ENCODE results near the gene HLF.
A peak's percentile ranks its signal among the peaks of the same experiment; 100 is the strongest.
"Not testable (repeated sequence)": the region's sequence is repeated elsewhere in the genome, so short reads cannot be mapped to it uniquely, and the experiment has no call there.

The HLF gene

DNA sequence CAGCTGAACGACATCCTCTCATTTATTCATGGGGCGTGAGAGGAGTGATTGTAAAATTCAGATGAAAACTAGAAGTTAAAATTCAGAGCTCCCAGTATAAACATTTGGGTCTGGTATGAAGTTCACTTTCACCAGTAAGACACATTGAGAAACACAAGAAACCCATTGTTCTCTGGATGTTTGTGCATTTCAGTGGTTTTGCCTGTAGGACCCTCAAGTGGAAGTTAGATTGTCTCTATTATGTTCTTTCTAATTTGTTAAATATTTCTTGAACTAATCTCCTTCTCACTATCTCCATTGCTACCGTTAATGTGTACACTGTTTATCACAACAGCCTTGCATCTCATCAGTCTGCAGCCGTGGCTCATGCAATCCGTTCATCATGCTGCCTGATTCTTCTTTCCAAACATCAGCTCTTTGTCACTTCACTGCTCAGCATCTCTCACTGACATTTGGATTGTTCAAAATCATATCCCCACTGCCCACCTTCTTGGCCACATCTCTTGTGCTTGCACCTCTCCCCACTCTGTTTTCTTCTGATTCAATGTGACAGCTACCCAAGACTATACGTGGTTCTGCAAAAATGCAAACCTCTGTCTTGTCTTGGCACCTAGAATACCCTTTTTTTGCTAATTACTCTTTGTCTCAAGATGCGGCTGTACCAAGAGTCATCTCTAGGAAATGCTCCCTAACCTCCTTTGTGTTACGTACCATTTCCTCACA, 49.5 kb downstream of the HLF start:
- no peak for DNase-seq

DNA sequence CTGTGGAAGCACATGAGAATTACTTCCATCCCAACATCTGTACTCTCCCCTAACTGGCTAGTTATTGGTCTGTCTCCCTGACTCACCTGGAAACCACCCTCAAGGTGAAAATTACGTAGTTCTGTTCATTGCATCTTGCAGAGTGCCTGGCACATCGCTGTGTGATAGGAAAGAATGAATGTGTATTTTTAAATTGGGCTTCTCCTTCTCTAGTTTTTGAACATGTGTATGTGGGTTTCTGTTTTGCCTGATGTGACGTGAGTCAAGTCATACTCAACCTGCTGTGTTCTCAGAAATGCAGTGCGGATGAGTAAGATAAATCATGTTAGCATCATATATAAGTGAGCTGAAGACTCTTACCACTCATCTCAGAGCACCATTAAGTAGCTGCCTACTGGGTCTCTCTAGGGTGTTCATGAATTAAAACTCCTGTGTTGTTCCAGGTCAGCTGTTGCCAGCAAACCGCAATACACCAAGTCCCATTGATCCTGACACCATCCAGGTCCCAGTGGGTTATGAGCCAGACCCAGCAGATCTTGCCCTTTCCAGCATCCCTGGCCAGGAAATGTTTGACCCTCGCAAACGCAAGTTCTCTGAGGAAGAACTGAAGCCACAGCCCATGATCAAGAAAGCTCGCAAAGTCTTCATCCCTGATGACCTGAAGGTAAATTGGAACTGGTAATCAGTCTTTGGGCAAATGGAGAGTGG, 50.2 kb downstream of the HLF start:
- no peak for DNase-seq

DNA sequence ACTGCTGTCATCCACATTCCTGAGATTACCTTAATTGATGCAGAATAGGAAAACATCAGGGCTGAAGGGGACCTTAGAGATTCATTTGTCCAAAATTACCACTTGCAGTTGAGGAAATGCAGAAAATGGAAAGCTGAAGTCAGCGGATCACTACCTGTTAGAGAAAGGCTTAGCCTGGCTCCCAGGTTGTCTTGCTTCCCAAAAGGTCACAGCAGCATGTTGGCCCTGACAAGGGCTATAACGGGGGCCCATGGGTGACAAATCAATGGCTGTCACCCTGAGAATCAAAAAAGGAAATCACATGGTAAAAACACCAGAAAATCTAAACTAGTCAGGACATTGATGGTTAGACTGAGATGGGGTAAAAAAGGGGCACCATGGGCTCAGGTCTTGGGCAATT, 51.7 kb downstream of the HLF start:
- no peak for DNase-seq

DNA sequence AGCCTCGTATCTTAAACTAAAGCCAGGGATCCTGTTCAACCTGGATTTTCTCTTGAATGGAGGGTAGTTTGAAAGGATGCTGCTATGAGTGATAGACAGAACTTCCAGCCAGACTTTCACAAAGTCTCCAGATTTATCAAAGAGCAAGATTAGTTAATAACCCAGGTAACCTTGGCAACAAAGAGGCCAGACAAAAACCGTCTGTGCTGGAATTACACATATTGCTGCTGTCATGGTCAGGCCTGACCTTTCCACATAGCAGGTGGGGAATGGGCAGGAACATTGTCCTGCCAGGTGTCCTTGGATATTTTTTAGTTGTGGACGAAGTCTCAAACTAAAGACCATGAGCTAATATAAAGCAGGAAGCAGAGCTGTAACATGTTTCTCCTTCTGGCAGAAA, 52.5 kb downstream of the HLF start:
- no peak for DNase-seq

DNA sequence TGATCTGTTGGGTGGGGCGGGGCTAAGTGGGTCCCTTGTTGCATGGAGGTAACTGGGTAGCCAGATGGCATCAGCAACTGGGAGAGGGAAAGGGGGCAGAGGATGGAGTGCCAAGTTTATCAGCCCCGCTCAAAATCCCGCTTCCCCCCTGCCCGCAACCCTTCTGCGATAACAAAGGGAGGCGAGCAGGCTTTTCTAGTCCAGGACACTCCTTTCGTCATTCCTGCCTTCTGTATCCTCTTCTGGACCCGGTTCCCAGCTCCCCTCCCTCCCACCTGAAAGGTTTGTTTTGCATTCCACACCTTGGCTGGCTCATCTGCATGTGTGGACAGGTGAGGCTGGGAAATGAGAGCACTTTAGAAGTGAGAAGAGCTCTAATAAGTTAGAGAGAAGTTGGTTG, 53.3 kb downstream of the HLF start:
- DNase-seq = no peak

DNA sequence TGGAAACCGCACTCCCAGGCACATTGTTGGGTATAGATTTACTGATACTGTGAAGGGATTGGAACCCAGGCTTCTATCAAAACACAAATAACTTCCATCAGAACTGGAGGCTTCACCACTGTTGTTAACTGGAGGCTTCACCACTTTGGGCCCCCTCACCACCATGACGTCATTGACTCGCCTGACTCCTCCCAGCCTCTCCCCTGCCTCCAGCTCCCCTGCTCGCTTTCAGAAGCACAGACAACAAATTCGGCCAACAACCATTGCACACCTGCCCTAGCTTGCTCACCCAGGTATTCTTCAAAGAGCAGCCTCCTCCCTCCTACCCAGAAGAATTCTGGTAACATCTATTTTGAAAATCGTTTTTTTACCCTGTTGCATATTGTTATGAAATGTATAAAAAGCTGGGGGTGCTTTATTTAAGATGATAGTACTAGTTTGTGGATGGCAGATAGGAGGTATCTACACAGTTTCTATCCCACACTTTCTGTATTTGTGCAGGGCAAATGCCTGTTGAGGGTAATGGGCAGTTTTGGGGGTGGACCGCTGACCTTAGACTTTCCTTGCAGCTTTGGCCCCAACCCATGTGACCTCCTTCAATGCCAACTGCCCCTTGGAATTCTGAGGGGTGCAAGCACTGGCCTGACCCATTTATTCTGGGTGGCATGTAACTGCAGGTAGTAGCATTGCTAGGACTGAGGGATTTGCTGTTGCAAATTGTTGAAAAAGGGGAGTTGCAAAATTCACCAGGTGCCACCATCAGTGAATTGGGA, 54.1 kb downstream of the HLF start:
- no peak for DNase-seq

DNA sequence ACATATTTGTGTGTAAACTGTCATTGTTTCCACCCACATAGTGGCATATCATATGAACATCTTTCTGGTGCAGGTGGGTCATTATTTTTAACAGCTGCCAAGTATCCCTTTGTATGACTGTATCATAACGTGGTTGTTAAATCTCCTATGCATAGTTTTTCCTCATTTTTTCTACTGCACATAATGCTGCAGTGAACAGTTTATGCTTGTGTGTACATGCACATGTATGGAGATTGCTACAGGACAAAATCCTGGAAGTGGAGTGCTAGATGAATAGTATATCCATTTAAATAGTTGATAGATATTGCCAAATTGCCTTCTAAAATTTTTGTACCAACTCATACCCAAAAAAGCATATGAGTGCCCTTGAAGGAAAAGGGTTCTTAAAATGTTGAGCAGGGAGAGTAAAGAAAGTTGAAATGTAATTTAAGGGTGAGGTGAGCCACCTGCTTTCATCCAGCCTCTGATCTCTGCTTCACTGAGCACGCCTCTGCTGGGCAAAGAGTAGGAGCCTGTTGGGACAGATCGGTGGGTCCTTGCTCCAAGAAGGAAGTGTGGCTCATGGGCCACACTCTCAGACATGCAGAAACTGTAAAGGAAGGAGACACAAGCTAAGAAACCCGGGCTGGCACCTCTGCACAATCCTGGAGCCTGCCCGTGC, 55.3 kb downstream of the HLF start:
- DNase-seq = no peak

DNA sequence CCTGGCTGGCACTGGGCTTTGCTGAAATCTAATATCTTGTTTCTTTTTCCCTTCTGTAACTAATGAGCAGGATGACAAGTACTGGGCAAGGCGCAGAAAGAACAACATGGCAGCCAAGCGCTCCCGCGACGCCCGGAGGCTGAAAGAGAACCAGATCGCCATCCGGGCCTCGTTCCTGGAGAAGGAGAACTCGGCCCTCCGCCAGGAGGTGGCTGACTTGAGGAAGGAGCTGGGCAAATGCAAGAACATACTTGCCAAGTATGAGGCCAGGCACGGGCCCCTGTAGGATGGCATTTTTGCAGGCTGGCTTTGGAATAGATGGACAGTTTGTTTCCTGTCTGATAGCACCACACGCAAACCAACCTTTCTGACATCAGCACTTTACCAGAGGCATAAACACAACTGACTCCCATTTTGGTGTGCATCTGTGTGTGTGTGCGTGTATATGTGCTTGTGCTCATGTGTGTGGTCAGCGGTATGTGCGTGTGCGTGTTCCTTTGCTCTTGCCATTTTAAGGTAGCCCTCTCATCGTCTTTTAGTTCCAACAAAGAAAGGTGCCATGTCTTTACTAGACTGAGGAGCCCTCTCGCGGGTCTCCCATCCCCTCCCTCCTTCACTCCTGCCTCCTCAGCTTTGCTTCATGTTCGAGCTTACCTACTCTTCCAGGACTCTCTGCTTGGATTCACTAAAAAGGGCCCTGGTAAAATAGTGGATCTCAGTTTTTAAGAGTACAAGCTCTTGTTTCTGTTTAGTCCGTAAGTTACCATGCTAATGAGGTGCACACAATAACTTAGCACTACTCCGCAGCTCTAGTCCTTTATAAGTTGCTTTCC, 56.0 kb downstream of the HLF start:
- DNase-seq = peak; percentile 24

DNA sequence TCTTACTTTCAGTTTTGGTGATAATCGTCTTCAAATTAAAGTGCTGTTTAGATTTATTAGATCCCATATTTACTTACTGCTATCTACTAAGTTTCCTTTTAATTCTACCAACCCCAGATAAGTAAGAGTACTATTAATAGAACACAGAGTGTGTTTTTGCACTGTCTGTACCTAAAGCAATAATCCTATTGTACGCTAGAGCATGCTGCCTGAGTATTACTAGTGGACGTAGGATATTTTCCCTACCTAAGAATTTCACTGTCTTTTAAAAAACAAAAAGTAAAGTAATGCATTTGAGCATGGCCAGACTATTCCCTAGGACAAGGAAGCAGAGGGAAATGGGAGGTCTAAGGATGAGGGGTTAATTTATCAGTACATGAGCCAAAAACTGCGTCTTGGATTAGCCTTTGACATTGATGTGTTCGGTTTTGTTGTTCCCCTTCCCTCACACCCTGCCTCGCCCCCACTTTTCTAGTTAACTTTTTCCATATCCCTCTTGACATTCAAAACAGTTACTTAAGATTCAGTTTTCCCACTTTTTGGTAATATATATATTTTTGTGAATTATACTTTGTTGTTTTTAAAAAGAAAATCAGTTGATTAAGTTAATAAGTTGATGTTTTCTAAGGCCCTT, 56.8 kb downstream of the HLF start:
- DNase-seq = no peak

DNA sequence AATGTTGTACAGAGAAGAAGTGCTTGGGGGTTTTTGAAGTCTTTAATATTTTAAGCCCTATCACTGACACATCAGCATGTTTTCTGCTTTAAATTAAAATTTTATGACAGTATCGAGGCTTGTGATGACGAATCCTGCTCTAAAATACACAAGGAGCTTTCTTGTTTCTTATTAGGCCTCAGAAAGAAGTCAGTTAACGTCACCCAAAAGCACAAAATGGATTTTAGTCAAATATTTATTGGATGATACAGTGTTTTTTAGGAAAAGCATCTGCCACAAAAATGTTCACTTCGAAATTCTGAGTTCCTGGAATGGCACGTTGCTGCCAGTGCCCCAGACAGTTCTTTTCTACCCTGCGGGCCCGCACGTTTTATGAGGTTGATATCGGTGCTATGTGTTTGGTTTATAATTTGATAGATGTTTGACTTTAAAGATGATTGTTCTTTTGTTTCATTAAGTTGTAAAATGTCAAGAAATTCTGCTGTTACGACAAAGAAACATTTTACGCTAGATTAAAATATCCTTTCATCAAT, 57.8 kb downstream of the HLF start:
- DNase-seq = no peak

DNA sequence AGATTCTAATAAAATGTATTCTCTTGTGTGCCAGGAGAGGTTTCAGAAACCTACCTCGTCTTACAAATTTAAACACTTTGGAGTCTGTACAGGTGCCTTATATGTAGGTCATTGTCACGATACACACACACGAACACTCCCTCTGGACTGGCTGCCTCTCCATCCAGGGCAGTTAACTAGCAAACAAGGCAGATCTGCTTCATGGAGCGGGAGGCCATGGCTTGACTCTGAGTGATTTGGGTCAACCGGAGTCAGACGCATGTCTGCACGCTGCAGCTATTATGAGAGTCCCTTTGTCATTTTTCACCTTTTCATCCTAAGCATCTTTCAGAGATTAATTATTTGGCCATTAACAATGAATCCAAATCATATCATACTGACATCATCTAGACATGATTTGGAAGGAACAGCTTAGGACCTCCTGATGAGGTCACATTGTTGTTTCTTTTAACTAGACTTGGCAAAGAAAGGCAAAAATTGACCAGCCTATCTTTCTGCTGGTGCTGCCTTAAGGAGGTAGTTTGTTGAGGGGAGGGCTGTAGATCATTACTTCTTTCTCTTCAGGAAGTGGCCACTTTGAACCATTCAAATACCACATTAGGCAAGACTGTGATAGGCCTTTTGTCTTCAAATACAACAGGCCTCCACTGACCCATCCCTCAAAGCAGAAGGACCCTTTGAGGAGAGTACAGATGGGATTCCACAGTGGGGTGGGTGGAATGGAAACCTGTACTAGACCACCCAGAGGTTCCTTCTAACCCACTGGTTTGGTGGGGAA, 58.9 kb downstream of the HLF start:
- DNase-seq = no peak

DNA sequence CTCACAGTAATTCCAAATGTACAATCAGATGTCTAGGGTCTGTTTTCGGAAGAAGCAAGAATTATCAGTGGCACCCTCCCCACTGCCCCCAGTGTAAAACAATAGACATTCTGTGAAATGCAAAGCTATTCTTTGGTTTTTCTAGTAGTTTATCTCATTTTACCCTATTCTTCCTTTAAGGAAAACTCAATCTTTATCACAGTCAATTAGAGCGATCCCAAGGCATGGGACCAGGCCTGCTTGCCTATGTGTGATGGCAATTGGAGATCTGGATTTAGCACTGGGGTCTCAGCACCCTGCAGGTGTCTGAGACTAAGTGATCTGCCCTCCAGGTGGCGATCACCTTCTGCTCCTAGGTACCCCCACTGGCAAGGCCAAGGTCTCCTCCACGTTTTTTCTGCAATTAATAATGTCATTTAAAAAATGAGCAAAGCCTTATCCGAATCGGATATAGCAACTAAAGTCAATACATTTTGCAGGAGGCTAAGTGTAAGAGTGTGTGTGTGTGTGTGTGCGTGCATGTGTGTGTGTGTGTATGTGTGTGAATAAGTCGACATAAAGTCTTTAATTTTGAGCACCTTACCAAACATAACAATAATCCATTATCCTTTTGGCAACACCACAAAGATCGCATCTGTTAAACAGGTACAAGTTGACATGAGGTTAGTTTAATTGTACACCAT, 59.7 kb downstream of the HLF start:
- no peak for DNase-seq

DNA sequence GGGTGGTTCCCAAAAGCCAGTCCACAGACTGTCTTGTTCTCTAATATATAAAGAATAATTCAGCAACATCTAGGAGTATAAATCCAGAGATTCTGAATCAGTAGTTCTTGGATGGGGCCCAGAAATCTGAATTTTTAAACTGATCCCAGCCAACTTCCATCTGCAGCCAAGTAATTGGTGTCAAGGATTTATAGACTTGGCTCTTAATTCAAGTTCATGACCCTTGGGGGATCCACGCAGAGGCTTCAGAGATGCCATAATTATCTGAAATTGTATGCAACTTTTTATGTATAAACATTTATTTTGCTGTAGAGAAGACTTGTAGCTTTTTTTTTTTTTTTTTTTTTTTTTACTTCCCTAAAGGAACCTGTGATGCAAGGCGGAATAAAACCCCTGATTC, 60.6 kb downstream of the HLF start:
- peak; percentile 41 for DNase-seq

DNA sequence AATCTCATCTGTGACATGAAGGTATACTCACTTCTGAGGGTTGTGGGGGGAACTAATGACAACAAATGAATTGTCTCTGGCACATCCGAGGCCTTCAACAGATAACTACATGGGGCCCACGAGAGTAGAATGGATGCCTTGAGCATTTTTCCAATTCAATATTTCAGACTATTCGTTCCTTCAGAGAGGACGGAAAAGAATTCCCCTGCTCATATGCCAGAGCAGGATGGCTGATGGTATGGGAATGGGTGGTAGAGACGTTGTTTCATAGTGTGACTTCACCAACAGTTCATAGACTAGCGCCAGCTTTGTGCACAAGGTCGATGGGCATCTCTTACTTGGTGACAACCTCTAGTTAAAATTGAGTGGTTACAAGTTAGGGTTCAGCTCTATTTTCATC, 61.3 kb downstream of the HLF start:
- DNase-seq = no peak

DNA sequence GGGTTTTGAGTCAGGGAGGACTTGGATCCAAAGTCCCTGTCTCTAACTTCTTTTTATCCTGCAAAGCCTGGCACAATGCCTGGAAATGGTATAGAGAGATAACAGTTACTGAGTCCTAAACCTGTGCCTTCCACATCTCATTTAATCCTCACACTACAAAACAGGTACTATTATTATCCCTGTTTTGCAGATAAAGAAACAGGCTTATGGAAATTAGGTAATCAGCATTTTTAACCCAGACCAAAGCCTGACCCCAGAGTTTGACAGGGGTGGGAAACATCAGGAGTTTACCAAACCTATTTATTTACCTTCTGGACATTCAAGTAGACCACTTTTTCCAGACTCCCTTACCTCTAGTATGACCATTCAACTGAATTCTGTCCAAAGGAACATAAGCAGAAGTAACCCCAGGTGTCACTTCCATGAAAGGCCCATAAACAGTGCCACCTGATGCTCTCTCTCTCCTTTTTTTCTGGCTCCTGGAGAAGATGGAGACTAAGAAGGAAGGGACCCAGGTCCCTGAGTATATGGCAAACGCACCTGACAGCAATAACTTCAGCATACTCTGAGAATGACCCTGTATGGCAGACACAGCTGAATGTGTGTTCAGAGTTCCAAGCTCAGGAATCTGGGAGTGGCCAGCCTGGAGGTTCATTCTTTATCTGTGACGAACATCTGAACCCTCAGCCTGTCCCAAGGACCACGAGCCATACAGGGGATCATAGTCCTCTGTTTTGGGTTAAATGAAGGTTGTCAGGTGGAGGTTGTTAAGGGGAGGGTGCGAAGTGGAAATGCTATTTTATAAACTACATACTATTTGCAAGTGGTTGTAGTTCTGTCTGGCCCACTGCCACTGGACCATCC, 62.7 kb downstream of the HLF start:
- DNase-seq = no peak

DNA sequence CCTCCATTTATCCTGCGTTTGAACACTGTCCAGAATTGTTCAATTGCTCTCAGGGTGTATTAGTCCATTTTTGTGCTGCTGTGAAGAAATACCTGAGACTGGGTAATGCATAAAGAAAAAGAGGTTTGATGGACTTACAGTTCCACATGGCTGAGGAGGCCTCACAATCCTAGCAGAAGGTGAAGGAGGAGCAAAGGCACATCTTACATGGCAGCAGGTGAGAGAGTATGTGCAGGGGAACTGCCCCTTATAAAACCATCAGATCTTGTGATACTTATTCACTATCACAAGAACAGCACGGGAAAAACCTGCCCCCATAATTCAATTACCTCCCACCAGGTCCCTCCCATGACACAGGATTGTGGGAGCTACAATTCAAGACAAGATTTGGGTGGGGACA, 63.8 kb downstream of the HLF start:
- DNase-seq = not testable (repeated sequence)

DNA sequence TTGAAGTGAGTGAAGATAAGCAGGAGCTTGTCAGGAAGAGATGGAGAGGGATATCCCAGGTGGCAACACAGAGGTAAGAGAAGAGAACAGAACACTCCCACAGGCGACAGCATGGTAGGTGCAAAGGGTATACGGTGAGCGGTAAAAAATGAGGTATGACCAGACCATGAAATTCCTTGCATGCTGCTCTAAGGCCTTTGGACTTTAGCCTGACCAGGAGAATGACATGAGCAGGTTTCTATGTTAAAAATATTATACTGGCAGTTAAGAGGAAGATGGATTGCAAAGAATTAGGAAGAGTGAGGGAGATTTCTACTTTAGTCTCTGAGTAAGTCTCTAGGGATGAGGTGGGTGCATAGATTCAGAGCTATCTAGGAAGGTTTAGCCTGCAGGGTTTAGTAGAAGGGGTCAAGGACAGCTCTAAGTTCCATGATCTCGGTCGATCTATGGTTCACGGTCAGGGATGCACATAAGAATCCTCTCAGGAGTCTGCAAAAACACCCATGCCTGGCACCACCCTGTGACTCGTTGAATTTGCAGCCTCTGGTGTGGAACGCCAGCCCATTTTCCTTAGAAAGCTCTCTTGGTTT, 65.7 kb downstream of the HLF start:
- no peak for DNase-seq

DNA sequence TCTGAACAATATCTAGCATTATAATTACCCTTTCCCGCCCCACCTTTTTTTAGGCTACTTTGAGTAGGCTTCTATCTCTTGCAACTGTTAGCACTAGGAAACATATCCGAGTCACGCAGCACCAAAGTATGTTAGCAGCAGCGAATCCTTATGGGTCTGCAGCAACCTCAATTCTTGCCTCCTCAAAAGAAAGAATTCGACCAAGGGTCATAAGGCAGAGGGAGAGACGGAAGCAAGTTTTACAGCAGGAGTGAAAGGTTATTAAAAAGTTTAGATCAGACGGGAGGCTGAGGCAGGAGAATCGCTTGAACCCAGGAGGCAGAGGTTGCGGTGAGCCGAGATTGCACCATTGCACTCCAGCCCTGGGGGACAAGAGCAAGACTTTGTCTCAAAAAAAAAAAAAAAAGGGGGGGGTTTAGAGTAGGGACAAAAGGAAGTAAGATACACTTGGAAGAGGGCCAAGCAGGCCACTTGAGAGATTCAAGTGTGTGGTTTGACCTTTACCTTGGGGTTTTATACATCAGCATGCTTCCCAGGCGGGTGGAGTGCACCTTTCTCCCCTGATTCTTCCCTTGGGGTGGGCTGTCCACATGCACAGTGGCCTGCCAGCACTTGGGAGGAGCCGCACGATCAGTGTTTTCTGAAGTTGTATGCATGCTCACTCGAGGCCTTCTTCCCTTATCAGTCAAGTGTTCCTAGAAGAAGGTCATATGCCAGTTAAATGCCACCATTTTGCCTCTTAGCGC, 67.7 kb downstream of the HLF start:
- no peak for DNase-seq

Measured in NCI-H446 treated with DMSO at 0.1 percent for 48 hours (cell line).